GM18951 (cell line): ENCODE data around the gene ARSG.
"Not testable (repeated sequence)": the region's sequence is repeated elsewhere in the genome, so short reads cannot be mapped to it uniquely, and the experiment has no call there.

Source experiments
- POLR2A ChIP-seq: IDR thresholded peaks from 4 replicates; pipeline ENCODE4 v1.6.1; 2011; ENCODE audit warnings: mild to moderate bottlenecking; ENCODE audit not compliant: insufficient read length, insufficient read depth; ENCODE audit errors: extremely low read depth
- in situ Hi-C: fragments of 300-500 bp; cut with MboI; formaldehyde crosslinking; loops from one replicate; pipeline ENCODE4 v1.12.0; 2022; ENCODE audit warnings: low sequenced_read_pairs, mixed read lengths, inconsistent platforms; ENCODE audit not compliant: unreplicated experiment

The ARSG gene

GRCh38 chr17:68258890-68259647 lies 32.2 kb upstream of the ARSG start:
- in situ Hi-C loops = loop anchor here (25.0 kb wide), 1 partner anchor 503 kb away; no protein-coding TSS in a partner anchor
- TF ChIP-seq POLR2A = peak; percentile 37

- in situ Hi-C loops = loop anchor here (25.0 kb wide), 1 partner anchor 503 kb away; no protein-coding TSS in a partner anchor
These were observed 31.7 kb upstream of the ARSG start for GRCh38 chr17:68259648-68259951.

DNA sequence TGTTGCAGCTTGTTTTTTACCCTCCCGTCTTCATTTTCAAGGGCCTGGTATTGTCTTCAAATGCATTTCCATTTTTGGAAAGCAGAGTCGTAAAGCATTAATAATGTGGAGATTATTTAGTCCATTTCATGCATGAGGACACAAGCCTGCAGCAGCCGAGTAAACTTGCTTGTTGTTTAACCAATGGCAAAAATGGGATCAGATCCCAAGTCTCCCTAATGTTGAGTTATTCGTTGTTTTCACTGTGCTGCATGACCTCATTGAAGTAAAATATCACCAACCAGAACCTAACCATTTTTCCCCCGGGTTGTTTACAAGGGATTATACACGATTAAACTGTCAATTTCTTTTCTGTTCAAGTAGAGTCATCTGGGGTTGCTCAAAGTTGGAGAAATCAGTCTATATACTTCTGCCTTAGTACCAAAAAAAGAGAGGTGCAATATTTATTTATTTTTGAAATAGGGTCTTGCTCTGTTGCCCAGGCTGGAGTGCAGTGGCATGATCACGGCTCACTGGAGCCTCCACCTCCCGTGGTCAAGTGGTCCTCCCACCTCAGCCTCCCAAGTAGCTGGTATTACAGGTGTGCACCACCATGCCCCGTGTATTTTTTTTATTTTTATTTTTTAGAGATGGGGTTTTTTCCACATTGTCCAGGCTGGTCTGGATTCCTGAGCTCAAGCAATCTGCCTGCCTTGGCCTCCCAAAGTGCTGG lies 31.1 kb upstream of the ARSG start:
- in situ Hi-C loops = loop anchor here (10.0 to 25.0 kb wide), 2 partner anchors 175 to 502 kb away; no protein-coding TSS in a partner anchor
- no peak for TF ChIP-seq POLR2A

DNA sequence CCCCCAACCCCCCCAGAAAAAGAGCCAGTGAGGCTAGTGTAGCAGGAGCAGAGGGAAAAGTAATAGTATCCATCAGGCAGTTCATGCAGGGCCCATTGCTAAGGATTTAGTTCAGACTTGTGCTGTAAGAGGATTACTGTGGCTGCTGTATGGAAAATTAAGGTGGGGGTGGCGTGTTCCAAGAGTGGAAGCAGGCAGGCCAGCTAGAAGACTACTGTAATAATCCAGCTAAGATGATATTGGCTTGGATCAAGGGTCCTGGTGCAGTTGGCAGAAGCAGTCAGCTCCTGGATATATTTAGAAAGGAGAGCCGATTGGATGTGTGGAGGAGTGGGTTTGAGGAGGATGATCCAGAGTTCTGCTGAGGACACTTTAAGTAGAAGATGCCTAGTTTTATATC lies 28.8 kb upstream of the ARSG start:
- in situ Hi-C loops = loop anchor here (10.0 to 25.0 kb wide), 2 partner anchors 172 to 500 kb away; no protein-coding TSS in a partner anchor

DNA sequence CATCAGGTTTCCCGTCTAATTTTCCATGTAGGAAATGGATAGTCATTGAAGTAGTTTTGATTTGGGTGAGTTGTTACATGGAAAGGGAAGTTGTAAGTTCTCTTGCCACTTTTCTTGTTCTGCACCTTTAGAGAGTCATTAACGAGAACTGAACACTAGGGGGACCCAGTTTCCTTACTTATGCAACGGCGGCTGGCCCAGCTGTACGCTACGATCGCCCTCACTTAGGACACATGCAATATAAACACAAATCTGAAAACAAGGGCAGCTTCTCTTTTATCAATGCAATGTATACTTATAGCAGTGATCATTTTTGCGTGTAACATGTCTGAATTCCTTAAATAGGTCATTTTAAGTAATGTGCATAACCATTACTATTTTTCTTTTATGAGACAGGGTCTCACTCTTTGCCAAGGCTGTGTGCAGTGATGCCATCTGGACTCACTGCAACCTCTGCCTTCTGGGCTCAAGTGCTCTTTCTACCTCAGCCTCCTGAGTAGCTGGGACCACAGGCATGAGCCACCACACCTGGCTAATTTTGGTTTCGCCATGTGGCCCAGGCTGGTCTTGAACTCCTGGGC lies 28.1 kb upstream of the ARSG start:
- in situ Hi-C loops = loop anchor here (10.0 to 25.0 kb wide), 2 partner anchors 172 to 499 kb away; no protein-coding TSS in a partner anchor

DNA sequence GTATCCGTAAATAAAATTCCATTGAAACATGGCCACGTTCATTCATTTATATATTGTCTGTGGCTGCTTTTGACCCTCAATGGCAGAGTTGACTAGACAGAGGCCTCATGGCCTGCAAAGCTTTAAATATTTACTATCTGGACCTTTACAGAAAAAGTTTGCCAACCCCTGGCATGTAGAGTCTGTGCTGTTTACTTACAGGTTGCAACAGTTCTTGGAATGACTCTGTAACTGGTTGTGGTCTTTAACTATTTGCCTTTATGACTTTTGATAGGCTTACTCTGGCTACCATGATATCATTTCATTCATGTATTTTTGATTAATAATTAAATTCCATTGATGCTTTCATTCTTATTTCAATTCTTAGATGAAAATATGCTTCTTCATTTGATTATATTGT lies 25.5 kb upstream of the ARSG start:
- in situ Hi-C loops = loop anchor here (10.0 to 25.0 kb wide), 2 partner anchors 169 to 496 kb away; no protein-coding TSS in a partner anchor

- TF ChIP-seq POLR2A = no peak
- in situ Hi-C loops = loop anchor here (25.0 kb wide), 1 partner anchor 489 kb away; no protein-coding TSS in a partner anchor
These were observed 17.6 kb upstream of the ARSG start for GRCh38 chr17:68273722-68274121.

- in situ Hi-C loops = not testable (repeated sequence)
These were observed 15.0 kb upstream of the ARSG start for GRCh38 chr17:68276339-68276738.

- in situ Hi-C loops = no loop called here
- TF ChIP-seq POLR2A = no peak
These were observed 13.5 kb upstream of the ARSG start for GRCh38 chr17:68277807-68278206.

DNA sequence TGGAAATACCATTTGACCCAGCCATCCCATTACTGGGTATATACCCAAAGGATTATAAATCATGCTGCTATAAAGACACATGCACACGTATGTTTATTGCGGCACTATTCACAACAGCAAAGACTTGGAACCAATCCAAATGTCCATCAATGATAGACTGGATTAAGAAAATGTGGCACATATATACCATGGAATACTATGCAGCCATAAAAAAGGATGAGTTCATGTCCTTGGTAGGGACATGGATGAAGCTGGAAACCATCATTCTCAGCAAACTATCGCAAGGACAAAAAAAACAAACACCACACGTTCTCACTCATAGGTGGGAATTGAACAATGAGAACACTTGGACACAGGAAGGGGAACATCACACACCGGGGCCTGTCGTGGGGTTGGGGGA lies 9.3 kb upstream of the ARSG start:
- in situ Hi-C loops = not testable (repeated sequence)

GRCh38 chr17:68288375-68288774 lies 2.9 kb upstream of the ARSG start:
- in situ Hi-C loops = no loop called here

GRCh38 chr17:68288804-68289203 lies 2.5 kb upstream of the ARSG start:
- TF ChIP-seq POLR2A = no peak

More at GRCh38 chr17:68288375-68288774, 2.9 kb upstream of the ARSG start:
- peak; percentile 60 for TF ChIP-seq POLR2A

GRCh38 chr17:68289473-68289872 lies 1.8 kb upstream of the ARSG start:
- in situ Hi-C loops = no loop called here

More at GRCh38 chr17:68288804-68289203, 2.5 kb upstream of the ARSG start:
- in situ Hi-C loops = no loop called here

DNA sequence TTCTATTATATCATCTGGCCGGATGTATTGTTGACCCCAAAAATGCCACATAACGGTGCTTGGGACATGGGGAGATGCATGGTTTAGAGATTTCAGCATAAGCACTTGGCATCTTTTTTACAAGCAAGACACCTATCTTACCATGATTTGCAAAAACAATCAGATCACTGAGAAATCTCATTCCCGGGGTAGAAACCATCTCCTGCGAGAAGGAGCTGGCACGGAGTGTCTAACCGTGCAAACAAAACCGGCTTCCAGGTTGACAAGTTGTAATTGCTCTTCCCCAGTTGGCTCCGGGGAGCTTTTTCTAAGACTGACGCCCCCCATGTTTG lies 1.4 kb upstream of the ARSG start:
- in situ Hi-C loops = no loop called here

More at GRCh38 chr17:68289473-68289872, 1.8 kb upstream of the ARSG start:
- TF ChIP-seq POLR2A = no peak

More for the DNA sequence above, 1.4 kb upstream of the ARSG start:
- no peak for TF ChIP-seq POLR2A
